Endometrial microvascular endothelial cells (primary cell): Measurements from ENCODE around the gene SETD2. TPM values are rescaled to one million over a fixed set of nuclear protein-coding genes. Genes with fewer than 3 reads are reported as not detected.

Source experiments
- in situ Hi-C: cut with HindIII; loops from 2 replicates; pipeline ENCODE4 v1.10.0; 2017; ENCODE audit warnings: low sequenced_read_pairs, low pct_unique_long_range_greater_than_20kb; ENCODE audit errors: inconsistent ontology term
- total RNA-seq: library from RNA; depleted of rRNA; stranded (reverse); fragments of >200 nt; gene quantifications from one replicate; pipeline ENCODE4 v1.2.3, GENCODE V29; 2015; ENCODE audit errors: inconsistent ontology term

The SETD2 gene
- total RNA-seq, 1 donor from 2014 or later, result 21.4 TPM

- in situ Hi-C loops, result no loop called here
Measured at GRCh38 chr3:47005212-47006144, 158.4 kb downstream of the SETD2 start.

GRCh38 chr3:47004369-47005211, 159.3 kb downstream of the SETD2 start:
- in situ Hi-C loops, result no loop called here

DNA sequence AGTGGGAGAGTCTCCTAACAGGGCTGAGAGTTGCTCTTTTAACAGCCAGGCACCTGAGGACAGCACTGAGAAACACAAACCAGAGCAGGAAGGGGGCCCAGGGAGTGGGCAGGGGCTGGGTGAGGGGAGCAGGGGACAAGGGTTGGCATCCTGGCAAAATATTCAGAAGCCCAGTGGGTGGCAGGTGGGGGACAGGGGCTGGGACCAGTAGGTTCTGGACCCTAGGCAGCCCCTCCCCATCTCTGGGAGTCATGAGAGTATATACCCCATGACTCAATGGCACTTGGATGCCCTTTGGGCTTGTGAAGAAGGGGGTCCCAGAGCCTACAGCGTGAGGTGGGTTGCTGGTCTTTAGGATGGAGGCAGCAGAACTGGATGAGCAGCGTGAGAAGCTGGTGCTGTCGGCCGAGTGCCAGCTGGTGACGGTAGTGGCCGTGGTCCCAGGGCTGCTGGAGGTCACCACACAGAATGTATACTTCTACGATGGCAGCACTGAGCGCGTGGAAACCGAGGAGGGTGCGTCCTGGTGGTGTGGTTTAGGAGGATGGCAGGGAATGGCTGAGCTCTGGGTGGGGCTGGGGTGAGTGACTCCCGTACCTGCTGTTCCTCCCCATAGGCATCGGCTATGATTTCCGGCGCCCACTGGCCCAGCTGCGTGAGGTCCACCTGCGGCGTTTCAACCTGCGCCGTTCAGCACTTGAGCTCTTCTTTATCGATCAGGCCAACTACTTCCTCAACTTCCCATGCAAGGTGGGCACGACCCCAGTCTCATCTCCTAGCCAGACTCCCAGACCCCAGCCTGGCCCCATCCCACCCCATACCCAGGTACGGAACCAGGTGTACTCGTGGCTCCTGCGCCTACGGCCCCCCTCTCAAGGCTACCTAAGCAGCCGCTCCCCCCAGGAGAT, 160.2 kb downstream of the SETD2 start:
- in situ Hi-C loops, result no loop called here

DNA sequence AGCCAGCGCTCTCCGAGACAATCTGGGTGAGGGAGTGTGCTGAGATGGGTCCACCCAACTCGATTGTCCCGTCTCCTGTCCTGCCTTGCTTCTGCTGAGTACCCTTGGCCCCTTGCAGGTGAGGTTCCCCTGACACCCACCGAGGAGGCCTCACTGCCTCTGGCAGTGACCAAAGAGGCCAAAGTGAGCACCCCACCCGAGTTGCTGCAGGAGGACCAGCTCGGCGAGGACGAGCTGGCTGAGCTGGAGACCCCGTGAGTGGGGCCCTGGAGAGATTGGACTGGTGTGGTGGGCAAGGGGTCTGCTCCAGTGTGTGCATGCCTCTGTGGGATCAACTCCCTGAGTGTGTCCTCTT, 160.9 kb downstream of the SETD2 start:
- in situ Hi-C loops, result no loop called here

DNA sequence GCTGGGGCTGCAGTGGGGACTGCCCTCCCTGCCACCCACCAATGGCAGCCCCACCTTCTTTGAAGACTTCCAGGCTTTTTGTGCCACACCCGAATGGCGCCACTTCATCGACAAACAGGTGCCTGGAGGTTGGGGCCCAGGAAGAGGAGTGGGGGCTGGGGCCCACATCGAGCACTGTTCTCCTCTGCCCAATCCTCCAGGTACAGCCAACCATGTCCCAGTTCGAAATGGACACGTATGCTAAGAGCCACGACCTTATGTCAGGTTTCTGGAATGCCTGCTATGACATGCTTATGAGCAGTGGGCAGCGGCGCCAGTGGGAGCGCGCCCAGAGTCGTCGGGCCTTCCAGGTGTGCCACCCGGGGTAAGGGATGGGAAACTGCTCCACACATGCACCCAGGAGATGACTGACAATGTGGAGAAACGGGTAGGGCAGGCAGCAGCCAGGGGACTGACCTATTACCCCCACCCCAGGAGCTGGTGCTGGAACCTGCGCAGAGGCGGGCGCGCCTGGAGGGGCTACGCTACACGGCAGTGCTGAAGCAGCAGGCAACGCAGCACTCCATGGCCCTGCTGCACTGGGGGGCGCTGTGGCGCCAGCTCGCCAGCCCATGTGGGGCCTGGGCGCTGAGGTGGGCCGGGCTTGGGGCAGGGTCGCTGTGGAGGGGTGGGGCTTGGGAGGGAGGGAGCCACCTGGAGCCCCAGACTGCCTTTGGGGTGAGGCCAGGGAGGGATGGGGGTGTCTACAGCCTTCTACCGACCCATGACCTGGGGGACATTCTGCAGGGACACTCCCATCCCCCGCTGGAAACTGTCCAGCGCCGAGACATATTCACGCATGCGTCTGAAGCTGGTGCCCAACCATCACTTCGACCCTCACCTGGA, 161.5 kb downstream of the SETD2 start:
- in situ Hi-C loops, result no loop called here

GRCh38 chr3:47001731-47002170, 162.2 kb downstream of the SETD2 start:
- in situ Hi-C loops, result no loop called here

DNA sequence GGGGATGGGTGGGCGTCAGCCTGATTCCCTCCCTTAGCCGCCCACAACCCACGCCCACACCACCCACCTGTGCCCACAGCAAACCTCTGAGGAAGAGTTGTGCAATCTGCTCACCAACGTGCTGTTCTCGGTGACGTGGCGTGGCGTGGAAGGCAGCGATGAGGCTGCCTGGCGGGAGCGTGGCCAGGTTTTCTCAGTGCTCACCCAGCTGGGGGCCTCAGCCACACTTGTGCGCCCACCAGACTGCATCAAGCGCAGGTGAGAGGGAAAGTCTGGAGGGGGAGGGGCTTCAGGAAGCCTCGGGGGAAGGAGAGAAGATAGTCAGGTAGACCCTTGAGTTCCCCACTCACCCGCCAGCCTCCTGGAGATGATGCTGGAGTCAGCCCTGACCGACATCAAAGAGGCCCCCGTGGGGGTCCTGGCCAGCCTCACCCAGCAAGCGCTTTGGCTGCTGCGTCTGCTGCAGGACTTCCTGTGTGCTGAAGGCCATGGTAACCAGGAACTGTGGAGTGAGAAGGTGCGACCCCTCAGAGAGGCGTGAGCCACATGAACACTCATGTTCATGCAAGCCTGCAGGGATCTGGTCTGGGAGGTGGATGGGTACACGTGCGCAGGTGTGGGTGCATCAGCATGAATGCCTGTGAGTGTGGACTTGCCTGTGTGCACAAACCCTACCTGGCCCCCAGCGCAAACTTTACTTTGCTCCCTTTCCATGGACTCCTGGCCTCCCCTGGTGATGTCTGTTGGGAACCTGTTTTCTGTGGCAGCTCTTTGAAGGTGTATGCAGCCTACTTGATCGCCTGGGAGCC, 162.8 kb downstream of the SETD2 start:
- in situ Hi-C loops, result no loop called here

GRCh38 chr3:47000198-47000815, 163.6 kb downstream of the SETD2 start:
- in situ Hi-C loops, result no loop called here

DNA sequence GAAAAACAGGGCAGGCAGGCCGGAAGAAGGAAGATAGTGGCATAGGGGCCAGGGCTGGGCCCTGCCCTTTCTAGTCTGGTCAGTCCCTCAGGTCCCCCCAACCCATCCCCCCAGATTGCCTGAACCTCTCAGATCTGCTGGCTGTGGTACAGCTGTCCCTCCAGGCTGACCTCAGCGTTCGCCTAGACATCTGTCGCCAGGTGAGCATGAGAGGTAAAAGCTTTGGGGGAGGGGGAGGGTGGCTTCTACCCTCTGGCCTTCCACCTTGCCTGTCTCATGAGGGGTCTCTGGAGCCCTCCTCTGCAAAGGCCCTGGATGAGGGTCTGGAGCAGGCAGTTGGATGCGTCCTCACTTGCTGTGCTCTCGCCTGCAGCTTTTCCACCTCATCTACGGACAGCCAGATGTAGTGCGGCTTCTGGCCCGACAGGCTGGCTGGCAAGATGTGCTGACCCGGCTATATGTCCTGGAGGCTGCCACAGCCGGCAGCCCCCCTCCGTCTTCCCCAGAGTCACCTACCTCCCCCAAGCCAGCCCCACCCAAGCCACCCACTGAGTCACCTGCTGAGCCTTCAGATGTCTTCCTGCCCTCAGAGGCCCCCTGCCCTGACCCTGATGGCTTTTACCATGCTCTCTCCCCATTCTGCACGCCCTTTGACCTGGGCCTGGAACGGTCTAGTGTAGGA, 164.3 kb downstream of the SETD2 start:
- in situ Hi-C loops, result no loop called here

GRCh38 chr3:46998852-46999515, 164.9 kb downstream of the SETD2 start:
- in situ Hi-C loops, result no loop called here

DNA sequence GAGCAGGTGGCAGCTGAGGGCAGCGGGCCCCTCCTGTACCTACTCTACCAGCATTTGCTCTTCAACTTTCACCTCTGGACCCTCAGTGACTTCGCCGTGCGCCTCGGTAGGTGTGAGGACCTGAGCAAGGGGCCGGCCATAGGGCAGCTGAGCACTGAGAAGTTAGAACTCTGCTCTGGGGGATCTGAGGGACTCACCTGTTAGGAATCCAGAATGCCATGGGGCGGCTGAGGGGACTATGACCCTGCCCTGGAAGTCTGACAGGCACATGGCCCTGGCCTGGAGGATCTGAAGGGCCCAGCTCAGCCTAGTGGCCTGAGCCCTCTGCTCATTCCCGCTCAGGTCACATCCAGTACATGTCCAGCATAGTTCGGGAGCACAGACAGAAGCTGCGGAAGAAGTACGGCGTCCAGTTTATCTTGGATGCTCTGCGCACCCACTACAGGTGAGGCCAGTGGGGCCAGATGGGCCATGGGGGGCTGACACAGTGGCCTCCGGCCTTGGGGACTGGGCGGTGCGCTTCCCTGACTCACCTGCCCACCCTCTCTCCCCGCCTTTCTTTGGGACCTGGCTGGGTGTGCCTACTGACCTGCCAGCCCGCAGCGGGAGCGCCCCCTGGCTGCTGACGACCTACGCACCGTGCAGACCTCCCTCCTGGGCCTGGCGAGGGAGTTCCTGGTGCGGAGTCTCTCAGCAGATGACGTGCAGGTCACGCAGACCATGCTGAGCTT, 165.6 kb downstream of the SETD2 start:
- in situ Hi-C loops, result no loop called here

- in situ Hi-C loops, result no loop called here
Measured at GRCh38 chr3:46997453-46998091, 166.3 kb downstream of the SETD2 start.

- in situ Hi-C loops, result no loop called here
Measured at GRCh38 chr3:46996689-46997452, 167.0 kb downstream of the SETD2 start.

GRCh38 chr3:46995901-46996562, 167.9 kb downstream of the SETD2 start:
- in situ Hi-C loops, result no loop called here
